Measurements from ENCODE around the gene PTP4A2.
A peak's percentile ranks its signal among the peaks of the same experiment; 100 is the strongest.

PTP4A2 gene

GRCh38 chr1:31865728-31866449 lies 72.3 kb downstream of the PTP4A2 start:
- Histone ChIP-seq H3K36me3 (ENCODE audit: control insufficient read depth, insufficient read depth, low read length) (no peaks in the 10 kb centered on the region), H3K27ac (ENCODE audit: low read depth, low read length) (no peak overlapping the region), H2AK5ac (ENCODE audit: low read length) (no peak overlapping the region), H3K9ac (ENCODE audit: low read length) (no peak overlapping the region), H3K79me1 (ENCODE audit: low read length) (no peaks in the 10 kb centered on the region), H2BK120ac (ENCODE audit: low read depth, low read length) (no peak overlapping the region), H3K23ac (ENCODE audit: low read length) (no peak overlapping the region), H3K4me1 (ENCODE audit: control insufficient read depth, low read depth, low read length) (no peaks in the 10 kb centered on the region), H3K4me2 (ENCODE audit: low read length) (no peak overlapping the region), H2BK15ac (replicated peaks; ENCODE audit: low read depth) (no peak overlapping the region), H4K5ac (ENCODE audit: low read length) (no peak overlapping the region), H3K4ac (ENCODE audit: low read depth, low read length) (no peak overlapping the region), H4K8ac (ENCODE audit: low read depth, low read length) (no peak overlapping the region), H3K79me2 (ENCODE audit: control insufficient read depth, insufficient read depth, low read length) (no peaks in the 10 kb centered on the region), H3K27me3 (ENCODE audit: insufficient read depth, low read length, poor library complexity) (no peaks in the 10 kb centered on the region), H2BK5ac (ENCODE audit: low read length) (no peak overlapping the region), H3K18ac (ENCODE audit: low read length) (no peak overlapping the region), H3K56ac (ENCODE audit: low read length) (no peak overlapping the region), H3K4me3 (ENCODE audit: low read length) (no peak overlapping the region)
- no CpG with 5 or more reads among the region's 11 CpGs for WGBS (ENCODE audit: extremely low coverage, insufficient coverage, low lambda C conversion rate)
- DNase-seq, result no peak

DNA sequence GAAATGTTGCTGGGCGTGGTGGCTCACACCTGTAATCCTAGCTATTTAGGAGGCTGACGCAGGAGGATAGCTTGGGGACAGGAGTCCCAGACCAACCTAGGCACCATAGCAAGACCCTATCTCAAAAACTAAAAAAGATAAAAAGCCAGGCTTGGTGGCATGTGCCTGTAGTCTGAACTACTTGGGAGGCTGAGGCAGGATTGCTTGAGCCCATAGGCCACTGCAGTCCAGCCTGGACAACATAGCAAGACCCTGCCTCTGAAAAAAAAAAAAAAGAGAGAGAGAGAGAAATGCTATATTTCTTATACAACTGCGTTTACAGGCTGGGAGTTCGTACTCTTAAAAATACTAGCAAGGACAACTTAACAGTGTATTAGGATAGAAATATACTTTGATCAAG lies 76.1 kb downstream of the PTP4A2 start:
- Histone ChIP-seq H3K27ac (ENCODE audit: low read depth, low read length) (no peak overlapping the region), H3K36me3 (ENCODE audit: control insufficient read depth, insufficient read depth, low read length) (no peaks in the 10 kb centered on the region), H3K27me3 (ENCODE audit: insufficient read depth, low read length, poor library complexity) (no peaks in the 10 kb centered on the region), H3K56ac (ENCODE audit: low read length) (no peak overlapping the region), H4K8ac (ENCODE audit: low read depth, low read length) (no peak overlapping the region), H3K4me1 (ENCODE audit: control insufficient read depth, low read depth, low read length) (no peaks in the 10 kb centered on the region), H4K5ac (ENCODE audit: low read length) (no peak overlapping the region), H3K4me3 (ENCODE audit: low read length) (no peak overlapping the region), H2BK5ac (ENCODE audit: low read length) (no peak overlapping the region), H3K18ac (ENCODE audit: low read length) (no peak overlapping the region), H3K9ac (ENCODE audit: low read length) (no peak overlapping the region), H2AK5ac (ENCODE audit: low read length) (no peak overlapping the region), H3K79me1 (ENCODE audit: low read length) (no peaks in the 10 kb centered on the region), H3K79me2 (ENCODE audit: control insufficient read depth, insufficient read depth, low read length) (no peaks in the 10 kb centered on the region), H2BK15ac (replicated peaks; ENCODE audit: low read depth) (no peak overlapping the region), H3K23ac (ENCODE audit: low read length) (no peak overlapping the region), H3K4me2 (ENCODE audit: low read length) (no peak overlapping the region), H2BK120ac (ENCODE audit: low read depth, low read length) (no peak overlapping the region), H3K4ac (ENCODE audit: low read depth, low read length) (no peak overlapping the region)
- WGBS (ENCODE audit: extremely low coverage, insufficient coverage, low lambda C conversion rate), result no CpG with 5 or more reads among the region's 4 CpGs
- no peak for DNase-seq

DNA sequence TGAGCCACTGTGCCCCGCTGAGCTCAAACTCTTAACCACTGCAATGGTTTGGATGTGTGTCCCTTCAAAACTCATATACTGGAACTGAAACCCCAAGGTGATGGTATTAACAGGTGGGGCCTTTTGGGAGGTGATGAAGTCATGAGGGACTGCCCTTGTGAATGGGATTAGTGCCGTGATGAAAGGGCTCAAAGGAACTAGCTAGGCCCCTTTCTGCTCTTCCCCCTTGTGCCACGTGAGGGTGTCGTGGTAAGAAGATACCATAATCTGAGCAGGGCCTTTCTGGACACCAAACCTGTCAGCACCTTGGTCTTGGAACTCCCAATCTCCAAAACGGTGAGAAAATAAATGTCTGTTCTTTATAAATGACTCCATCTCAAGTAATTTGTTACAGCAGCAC lies 76.8 kb downstream of the PTP4A2 start:
- H3K23ac ChIP-seq (ENCODE audit: low read length), result no peak overlapping the region
- H2AK5ac ChIP-seq (ENCODE audit: low read length), result no peak overlapping the region
- no peaks in the 10 kb centered on the region for H3K27me3 ChIP-seq (ENCODE audit: insufficient read depth, low read length, poor library complexity)
- H3K79me1 ChIP-seq (ENCODE audit: low read length), result no peaks in the 10 kb centered on the region
- no peak overlapping the region for H3K9ac ChIP-seq (ENCODE audit: low read length)
- H3K36me3 ChIP-seq (ENCODE audit: control insufficient read depth, insufficient read depth, low read length), result no peaks in the 10 kb centered on the region
- no peak overlapping the region for H2BK120ac ChIP-seq (ENCODE audit: low read depth, low read length)
- H4K8ac ChIP-seq (ENCODE audit: low read depth, low read length), result no peak overlapping the region
- no peak overlapping the region for H2BK5ac ChIP-seq (ENCODE audit: low read length)
- no peak overlapping the region for H3K27ac ChIP-seq (ENCODE audit: low read depth, low read length)
- H3K4ac ChIP-seq (ENCODE audit: low read depth, low read length), result no peak overlapping the region
- H3K4me3 ChIP-seq (ENCODE audit: low read length), result no peak overlapping the region
- H3K4me1 ChIP-seq (ENCODE audit: control insufficient read depth, low read depth, low read length), result no peaks in the 10 kb centered on the region
- H4K5ac ChIP-seq (ENCODE audit: low read length), result no peak overlapping the region
- no peaks in the 10 kb centered on the region for H3K79me2 ChIP-seq (ENCODE audit: control insufficient read depth, insufficient read depth, low read length)
- no CpG with 5 or more reads among the region's 5 CpGs for WGBS (ENCODE audit: extremely low coverage, insufficient coverage, low lambda C conversion rate)
- H3K18ac ChIP-seq (ENCODE audit: low read length), result no peak overlapping the region
- H2BK15ac ChIP-seq (replicated peaks; ENCODE audit: low read depth), result no peak overlapping the region
- H3K56ac ChIP-seq (ENCODE audit: low read length), result no peak overlapping the region
- no peak overlapping the region for H3K4me2 ChIP-seq (ENCODE audit: low read length)
- DNase-seq, result peak; percentile 13

DNA sequence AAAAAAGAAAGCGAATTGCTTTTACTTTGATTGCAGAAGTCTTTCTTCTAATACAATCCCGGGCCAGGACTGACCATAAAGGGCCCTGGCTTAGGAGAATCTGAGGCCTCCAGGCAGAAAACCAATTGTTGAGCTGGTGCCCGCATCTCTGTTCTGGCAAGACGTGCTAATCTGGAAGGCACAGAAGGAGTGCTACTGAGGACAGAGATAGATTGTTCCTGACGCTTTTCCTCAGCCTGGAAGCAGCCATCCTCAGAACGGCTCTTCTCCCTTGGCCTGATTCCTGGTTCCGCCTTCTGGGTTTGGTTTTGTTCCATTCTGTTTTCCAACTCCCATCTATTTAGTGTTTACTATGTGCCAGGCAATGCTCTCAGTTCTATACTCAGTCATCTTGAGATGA lies 77.6 kb downstream of the PTP4A2 start:
- no peak overlapping the region for H3K27ac ChIP-seq (ENCODE audit: low read depth, low read length)
- no peak overlapping the region for H3K4me3 ChIP-seq (ENCODE audit: low read length)
- no peaks in the 10 kb centered on the region for H3K27me3 ChIP-seq (ENCODE audit: insufficient read depth, low read length, poor library complexity)
- no peak overlapping the region for H4K5ac ChIP-seq (ENCODE audit: low read length)
- no peaks in the 10 kb centered on the region for H3K36me3 ChIP-seq (ENCODE audit: control insufficient read depth, insufficient read depth, low read length)
- H3K79me2 ChIP-seq (ENCODE audit: control insufficient read depth, insufficient read depth, low read length), result no peaks in the 10 kb centered on the region
- H3K4ac ChIP-seq (ENCODE audit: low read depth, low read length), result no peak overlapping the region
- H3K18ac ChIP-seq (ENCODE audit: low read length), result no peak overlapping the region
- H2BK120ac ChIP-seq (ENCODE audit: low read depth, low read length), result no peak overlapping the region
- no peak overlapping the region for H2BK15ac ChIP-seq (replicated peaks; ENCODE audit: low read depth)
- no peak for DNase-seq
- no peaks in the 10 kb centered on the region for H3K4me1 ChIP-seq (ENCODE audit: control insufficient read depth, low read depth, low read length)
- no CpG with 5 or more reads among the region's 7 CpGs for WGBS (ENCODE audit: extremely low coverage, insufficient coverage, low lambda C conversion rate)
- H4K8ac ChIP-seq (ENCODE audit: low read depth, low read length), result no peak overlapping the region
- no peak overlapping the region for H3K9ac ChIP-seq (ENCODE audit: low read length)
- H3K56ac ChIP-seq (ENCODE audit: low read length), result no peak overlapping the region
- no peak overlapping the region for H3K4me2 ChIP-seq (ENCODE audit: low read length)
- no peaks in the 10 kb centered on the region for H3K79me1 ChIP-seq (ENCODE audit: low read length)
- H2BK5ac ChIP-seq (ENCODE audit: low read length), result no peak overlapping the region
- H3K23ac ChIP-seq (ENCODE audit: low read length), result no peak overlapping the region
- no peak overlapping the region for H2AK5ac ChIP-seq (ENCODE audit: low read length)

- Histone ChIP-seq H3K9ac (ENCODE audit: low read length) (no peak overlapping the region), H3K23ac (ENCODE audit: low read length) (no peak overlapping the region), H3K27me3 (ENCODE audit: insufficient read depth, low read length, poor library complexity) (no peaks in the 10 kb centered on the region), H2BK15ac (replicated peaks; ENCODE audit: low read depth) (no peak overlapping the region), H3K79me1 (ENCODE audit: low read length) (no peaks in the 10 kb centered on the region), H3K4me3 (ENCODE audit: low read length) (no peak overlapping the region), H3K4ac (ENCODE audit: low read depth, low read length) (no peak overlapping the region), H2BK120ac (ENCODE audit: low read depth, low read length) (no peak overlapping the region), H3K27ac (ENCODE audit: low read depth, low read length) (no peak overlapping the region), H4K8ac (ENCODE audit: low read depth, low read length) (no peak overlapping the region), H3K36me3 (ENCODE audit: control insufficient read depth, insufficient read depth, low read length) (no peaks in the 10 kb centered on the region), H3K79me2 (ENCODE audit: control insufficient read depth, insufficient read depth, low read length) (no peaks in the 10 kb centered on the region), H3K18ac (ENCODE audit: low read length) (no peak overlapping the region), H3K4me2 (ENCODE audit: low read length) (no peak overlapping the region), H4K5ac (ENCODE audit: low read length) (no peak overlapping the region), H2AK5ac (ENCODE audit: low read length) (no peak overlapping the region), H3K4me1 (ENCODE audit: control insufficient read depth, low read depth, low read length) (no peaks in the 10 kb centered on the region), H2BK5ac (ENCODE audit: low read length) (no peak overlapping the region), H3K56ac (ENCODE audit: low read length) (no peak overlapping the region)
- DNase-seq, result no peak
- no CpG with 5 or more reads among the region's 2 CpGs for WGBS (ENCODE audit: extremely low coverage, insufficient coverage, low lambda C conversion rate)
Observed at GRCh38 chr1:31859719-31860118, 78.4 kb downstream of the PTP4A2 start.

DNA sequence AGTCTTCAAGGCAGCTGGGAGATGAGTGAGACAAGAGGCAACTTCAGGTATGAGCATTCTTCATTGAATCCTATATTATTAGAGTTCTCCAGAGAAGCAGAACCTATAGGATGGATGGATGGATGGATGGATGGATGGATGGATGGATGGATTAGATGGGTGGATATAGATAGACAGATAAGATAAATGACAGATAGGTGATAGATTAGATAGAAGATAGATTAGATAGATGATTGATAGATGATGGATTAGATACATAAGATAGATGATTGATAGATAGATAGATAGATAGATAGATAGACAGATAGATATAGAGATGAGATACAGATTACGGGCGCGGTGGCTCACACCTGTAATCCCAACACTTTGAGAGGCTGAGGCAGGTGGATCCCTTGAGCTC lies 79.1 kb downstream of the PTP4A2 start:
- DNase-seq, result no peak
- H4K8ac ChIP-seq (ENCODE audit: low read depth, low read length), result no peak overlapping the region
- H3K27me3 ChIP-seq (ENCODE audit: insufficient read depth, low read length, poor library complexity), result no peaks in the 10 kb centered on the region
- H3K9ac ChIP-seq (ENCODE audit: low read length), result no peak overlapping the region
- no peak overlapping the region for H2BK120ac ChIP-seq (ENCODE audit: low read depth, low read length)
- no peaks in the 10 kb centered on the region for H3K79me2 ChIP-seq (ENCODE audit: control insufficient read depth, insufficient read depth, low read length)
- no peak overlapping the region for H3K56ac ChIP-seq (ENCODE audit: low read length)
- no peak overlapping the region for H2BK5ac ChIP-seq (ENCODE audit: low read length)
- no peak overlapping the region for H3K4me2 ChIP-seq (ENCODE audit: low read length)
- H2AK5ac ChIP-seq (ENCODE audit: low read length), result no peak overlapping the region
- no peak overlapping the region for H4K5ac ChIP-seq (ENCODE audit: low read length)
- no peak overlapping the region for H3K18ac ChIP-seq (ENCODE audit: low read length)
- H3K4ac ChIP-seq (ENCODE audit: low read depth, low read length), result no peak overlapping the region
- no peak overlapping the region for H3K4me3 ChIP-seq (ENCODE audit: low read length)
- no peaks in the 10 kb centered on the region for H3K4me1 ChIP-seq (ENCODE audit: control insufficient read depth, low read depth, low read length)
- H3K27ac ChIP-seq (ENCODE audit: low read depth, low read length), result no peak overlapping the region
- no peak overlapping the region for H3K23ac ChIP-seq (ENCODE audit: low read length)
- H2BK15ac ChIP-seq (replicated peaks; ENCODE audit: low read depth), result no peak overlapping the region
- H3K36me3 ChIP-seq (ENCODE audit: control insufficient read depth, insufficient read depth, low read length), result no peaks in the 10 kb centered on the region
- WGBS (ENCODE audit: extremely low coverage, insufficient coverage, low lambda C conversion rate), result no CpG with 5 or more reads among the region's 3 CpGs
- H3K79me1 ChIP-seq (ENCODE audit: low read length), result no peaks in the 10 kb centered on the region

Data from mesendoderm (in vitro differentiated cells).